Spleen (tissue), 11 donors: ENCODE measurements around the gene TMEM255B. TPM values are rescaled to one million over a fixed set of nuclear protein-coding genes. Genes with fewer than 3 reads are reported as not detected.

Experiments
- DNase-seq: peaks from one replicate; pipeline ENCODE4 v3.0.0-alpha.2; 2020
- H3K27ac ChIP-seq, 8 donors: fragments of 200-600 bp; sonication (generic) in 7 of 8; 1 replicate in 4 of 8; 2 replicates in 4 of 8; pipeline versions ENCODE4 v1.5.0 to v1.8.0; 2016 to 2021; ENCODE audit warnings: inconsistent platforms in 4 of 8, mild to moderate bottlenecking in 4 of 8, moderate library complexity in 1 of 8
- H3K27me3 ChIP-seq, 7 donors: fragments of 200-600 bp; sonication (generic) in 6 of 7; replicated peaks in 1 of 7; 1 replicate in 4 of 7; 2 replicates in 3 of 7; pipeline versions ENCODE4 v1.5.0 to v1.8.0; 2016 to 2021; ENCODE audit warnings: inconsistent platforms in 3 of 7, mild to moderate bottlenecking in 1 of 7
- H3K36me3 ChIP-seq, 6 donors: fragments of 200-600 bp; sonication (generic) in 5 of 6; 1 replicate in 4 of 6; 2 replicates in 2 of 6; pipeline versions ENCODE4 v1.5.0 to v1.8.0; 2016 to 2021; ENCODE audit warnings: inconsistent platforms in 2 of 6
- H3K4me1 ChIP-seq, 6 donors: fragments of 200-600 bp; sonication (generic) in 5 of 6; 1 replicate in 3 of 6; 2 replicates in 3 of 6; pipeline versions ENCODE4 v1.5.0 to v1.8.0; 2016 to 2021; ENCODE audit warnings: inconsistent platforms in 3 of 6
- H3K4me3 ChIP-seq, 8 donors: fragments of 200-600 bp; sonication (generic) in 7 of 8; 1 replicate in 4 of 8; 2 replicates in 4 of 8; pipeline versions ENCODE4 v1.5.0 to v1.8.0; 2016 to 2021; ENCODE audit warnings: inconsistent platforms in 4 of 8, mild to moderate bottlenecking in 4 of 8, moderate library complexity in 2 of 8
- H3K9me3 ChIP-seq, 8 donors: fragments of 200-600 bp; sonication (generic) in 7 of 8; 1 replicate in 4 of 8; 2 replicates in 4 of 8; pipeline versions ENCODE4 v1.5.0 to v1.8.0; 2016 to 2021; ENCODE audit warnings: inconsistent platforms in 4 of 8
- CTCF ChIP-seq, 11 experiments: fragments of 200-600 bp in 7 of 11; fragments of 450-650 bp in 4 of 11; sonication (generic) in 4 of 11; IDR thresholded peaks in 8 of 11; conservative IDR thresholded peaks in 3 of 11; 1 replicate in 7 of 11; 2 replicates in 4 of 11; pipeline versions ENCODE4 v1.4.0 to v1.8.0; 2016 to 2021; ENCODE audit warnings: antibody characterized with exemption in 11 of 11, inconsistent platforms in 4 of 11, mild to moderate bottlenecking in 1 of 11
- POLR2A ChIP-seq, 3 donors: fragments of 450-650 bp; IDR thresholded peaks; one replicate each; pipeline ENCODE4 v1.5.1; 2017; ENCODE audit warnings: antibody characterized with exemption in 3 of 3, mild to moderate bottlenecking in 1 of 3
- POLR2AphosphoS5 ChIP-seq, 3 donors: sonication (generic); formaldehyde crosslinking; IDR thresholded peaks; one replicate each; pipeline ENCODE4 v1.5.1; 2017; ENCODE audit warnings: antibody characterized with exemption in 3 of 3
- WGBS, 5 donors: extraction: QIAGEN DNeasy Blood & Tissue Kit in 3 of 5; methylation state at CpG; one replicate each; pipeline versions ENCODE4 v1.1.5 to v1.1.7; 2013 to 2018; 5-methylcytosine and 5-hydroxymethylcytosine counted together
- intact Hi-C: fragments of 100-400 bp; cut with DNase I; formaldehyde crosslinking; loops from one replicate; pipeline ENCODE4 v1.15.0; 2023; ENCODE audit warnings: low total_unique reads
- polyA plus RNA-seq, 3 donors: library from polyadenylated mRNA; stranded (reverse); fragments of 200-250 nt; gene quantifications; one replicate each; pipeline ENCODE4 v1.2.1, GENCODE V29; 2013
- total RNA-seq, 7 donors: library from RNA; depleted of rRNA in 3 of 7; stranded (reverse); fragments of >200 nt in 3 of 7; fragmentation: NEBNext Ultra II Directional in 4 of 7; extraction: Animal tissue kit (Norgen Biotek cat#: 25700) in 4 of 7; gene quantifications; one replicate each; pipeline versions ENCODE4 v1.1.0 to v1.2.1, GENCODE V29; 2016 to 2021
- donor health status: healthy with polysubstance abuse.
- donor health status: DM: no; HTN: no; CAD: no; lungs with moderate emphysema.
- donor health status: DM: no; HTN: no; CAD: no.
- donor health status: Bipolar disorder and iron deficiency.
- donor health status: healthy.
- donor health status: DM: no; HTN: no; CAD: no.
- donor health status: DM: yes; HTN: yes; CAD: no.

TMEM255B gene
- total and polyA plus RNA-seq, 10 donors = 5.7 to 26.9 (median 12.3) TPM

- peaks cover 8 to 58% (median 33%) of the 10 kb centered on the region in 6 donors for H3K4me1 ChIP-seq
- 91 to 96% (median 93%) methylated on average over 27 to 29 of the region's 29 CpGs for WGBS, 5 donors
- H3K27ac ChIP-seq = no peak overlapping the region
- H3K27me3 ChIP-seq = peaks cover 0 to 23% (median 0%) of the 10 kb centered on the region in 7 donors
- H3K9me3 ChIP-seq = no peaks in the 10 kb centered on the region
- DNase-seq = peak; percentile 63
- H3K4me3 ChIP-seq = no peak overlapping the region
- H3K36me3 ChIP-seq = peaks cover 0 to 7% (median 0%) of the 10 kb centered on the region in 6 donors
- TF ChIP-seq CTCF (IDR thresholded peaks at IDR 0.05 in 8 of 11, conservative IDR thresholded peaks at IDR 0.05 in 3 of 11) (no peak), POLR2AphosphoS5 (IDR thresholded peaks at IDR 0.05) (peak in 1 of 3 donors; percentile 53)
- intact Hi-C loops = no loop called here
Measured at GRCh38 chr13:113842336-113843062, 83.5 kb downstream of the TMEM255B start.

- Histone ChIP-seq H3K9me3 (no peaks in the 10 kb centered on the region), H3K27ac (peak overlapping the region in 1 of 8 donors; percentile 38), H3K4me1 (peaks cover 6 to 52% (median 26%) of the 10 kb centered on the region in 6 donors), H3K36me3 (peaks cover 0 to 7% (median 0%) of the 10 kb centered on the region in 6 donors), H3K27me3 (peaks cover 0 to 23% (median 0%) of the 10 kb centered on the region in 7 donors), H3K4me3 (no peak overlapping the region)
- DNase-seq = peak; percentile 69
- WGBS, 5 donors = 92 to 97% (median 95%) methylated on average over 28 to 30 of the region's 30 CpGs
- TF ChIP-seq POLR2A (IDR thresholded peaks at IDR 0.05) (no peak), POLR2AphosphoS5 (IDR thresholded peaks at IDR 0.05) (no peak), CTCF (IDR thresholded peaks at IDR 0.05 in 8 of 11, conservative IDR thresholded peaks at IDR 0.05 in 3 of 11) (no peak)
- intact Hi-C loops = no loop called here
Measured at GRCh38 chr13:113843063-113843654, 84.1 kb downstream of the TMEM255B start.

GRCh38 chr13:113843864-113844556 lies 85.0 kb downstream of the TMEM255B start:
- H3K36me3 ChIP-seq = peaks cover 0 to 7% (median 0%) of the 10 kb centered on the region in 6 donors
- peaks cover 0 to 29% (median 0%) of the 10 kb centered on the region in 7 donors for H3K27me3 ChIP-seq
- peaks cover 6 to 43% (median 26%) of the 10 kb centered on the region in 6 donors for H3K4me1 ChIP-seq
- no peak overlapping the region for H3K4me3 ChIP-seq
- WGBS, 5 donors = 39 to 57% (median 49%) methylated on average over 23 to 26 of the region's 26 CpGs
- peak; percentile 59 for DNase-seq
- intact Hi-C loops = no loop called here
- peak overlapping the region in 2 of 8 donors; percentile 23 to 38 for H3K27ac ChIP-seq
- H3K9me3 ChIP-seq = no peaks in the 10 kb centered on the region
- TF ChIP-seq POLR2A (IDR thresholded peaks at IDR 0.05) = no peak
- peak in 2 of 3 donors; percentile 21 to 37 for TF ChIP-seq POLR2AphosphoS5 (IDR thresholded peaks at IDR 0.05)

- 84 to 96% (median 91%) methylated on average over 10 to 13 of the region's 13 CpGs for WGBS, 5 donors
- Histone ChIP-seq H3K4me3 (no peak overlapping the region), H3K36me3 (peaks cover 0 to 7% (median 0%) of the 10 kb centered on the region in 6 donors), H3K27me3 (peaks cover 0 to 40% (median 0%) of the 10 kb centered on the region in 7 donors), H3K4me1 (peaks cover 6 to 43% (median 26%) of the 10 kb centered on the region in 6 donors), H3K27ac (no peak overlapping the region), H3K9me3 (no peaks in the 10 kb centered on the region)
- TF ChIP-seq POLR2AphosphoS5 (IDR thresholded peaks at IDR 0.05) (peak in 1 of 3 donors; percentile 22), CTCF (IDR thresholded peaks at IDR 0.05 in 8 of 11, conservative IDR thresholded peaks at IDR 0.05 in 3 of 11) (no peak)
- DNase-seq = peak; percentile 67
- intact Hi-C loops = no loop called here
Measured at GRCh38 chr13:113845055-113845454, 86.0 kb downstream of the TMEM255B start.
